ENCODE measurements around the gene KIF6.

KIF6 gene

GRCh38 chr6:39558079-39558478 lies 167.1 kb downstream of the KIF6 start:
- DNase-seq: no peak
- no peaks in the 10 kb centered on the region for H3K9me3 ChIP-seq (ENCODE audit: severe bottlenecking)
- TF ChIP-seq CTCF (IDR thresholded peaks at IDR 0.05; ENCODE audit: low read depth, low read length): no peak
- H3K36me3 ChIP-seq: no peaks in the 10 kb centered on the region
- H3K27me3 ChIP-seq (ENCODE audit: insufficient read depth, low read depth, severe bottlenecking): no peaks in the 10 kb centered on the region
- no peak overlapping the region for H3K27ac ChIP-seq
- H3K4me3 ChIP-seq (ENCODE audit: low read depth, low read length): no peak overlapping the region

- Histone ChIP-seq H3K36me3 (no peaks in the 10 kb centered on the region), H3K27me3 (ENCODE audit: insufficient read depth, low read depth, severe bottlenecking) (no peaks in the 10 kb centered on the region), H3K4me3 (ENCODE audit: low read depth, low read length) (no peak overlapping the region), H3K9me3 (ENCODE audit: severe bottlenecking) (no peaks in the 10 kb centered on the region), H3K27ac (no peak overlapping the region)
- no peak for TF ChIP-seq CTCF (IDR thresholded peaks at IDR 0.05; ENCODE audit: low read depth, low read length)
- no peak for DNase-seq
These were observed 170.1 kb downstream of the KIF6 start for GRCh38 chr6:39555136-39555535.

- TF ChIP-seq CTCF (IDR thresholded peaks at IDR 0.05; ENCODE audit: low read depth, low read length): no peak
- no peak for DNase-seq
- Histone ChIP-seq H3K36me3 (no peaks in the 10 kb centered on the region), H3K27ac (no peak overlapping the region), H3K9me3 (ENCODE audit: severe bottlenecking) (no peaks in the 10 kb centered on the region), H3K4me3 (ENCODE audit: low read depth, low read length) (no peak overlapping the region), H3K27me3 (ENCODE audit: insufficient read depth, low read depth, severe bottlenecking) (no peaks in the 10 kb centered on the region)
These were observed 171.1 kb downstream of the KIF6 start for GRCh38 chr6:39553860-39554802.

GRCh38 chr6:39553029-39553428 lies 172.2 kb downstream of the KIF6 start:
- no peak for TF ChIP-seq CTCF (IDR thresholded peaks at IDR 0.05; ENCODE audit: low read depth, low read length)
- Histone ChIP-seq H3K4me3 (ENCODE audit: low read depth, low read length) (no peak overlapping the region), H3K27me3 (ENCODE audit: insufficient read depth, low read depth, severe bottlenecking) (no peaks in the 10 kb centered on the region), H3K36me3 (no peaks in the 10 kb centered on the region), H3K27ac (no peak overlapping the region), H3K9me3 (ENCODE audit: severe bottlenecking) (no peaks in the 10 kb centered on the region)
- no peak for DNase-seq

- no peak for TF ChIP-seq CTCF (IDR thresholded peaks at IDR 0.05; ENCODE audit: low read depth, low read length)
- no peak for DNase-seq
- no peaks in the 10 kb centered on the region for H3K36me3 ChIP-seq
- H3K27ac ChIP-seq: no peak overlapping the region
- H3K27me3 ChIP-seq (ENCODE audit: insufficient read depth, low read depth, severe bottlenecking): no peaks in the 10 kb centered on the region
- no peak overlapping the region for H3K4me3 ChIP-seq (ENCODE audit: low read depth, low read length)
- no peaks in the 10 kb centered on the region for H3K9me3 ChIP-seq (ENCODE audit: severe bottlenecking)
These were observed 175.0 kb downstream of the KIF6 start for GRCh38 chr6:39550191-39550590.
